Measurements from ENCODE around the gene POLR1A. TPM values are rescaled to one million over a fixed set of nuclear protein-coding genes. Genes with fewer than 3 reads are reported as not detected.

The POLR1A gene
- total RNA-seq, 4 donors from 2014 or later: 11.1 to 17.6 (median 13.3) TPM

GRCh38 chr2:85978883-85979780, 126.6 kb downstream of the POLR1A start:
- 53 to 70% methylated on average over 3 of the region's 3 CpGs for WGBS, 2 donors (ENCODE audit: low coverage in 1 of 2)
- intact Hi-C loops (cut with DNase I; ENCODE audit: low total_unique reads): no loop called here
- TF ChIP-seq EP300 (IDR thresholded peaks at IDR 0.05; ENCODE audit: low read depth) (no peak), POLR2A (IDR thresholded peaks at IDR 0.05) (no peak), CTCF (IDR thresholded peaks at IDR 0.05) (no peak), POLR2AphosphoS5 (IDR thresholded peaks at IDR 0.05) (no peak)
- H3K36me3 ChIP-seq: no peaks in the 10 kb centered on the region
- no peak for DNase-seq
- H3K4me1 ChIP-seq: peaks cover 0 to 5% (median 0%) of the 10 kb centered on the region in 4 donors
- H3K9me3 ChIP-seq: no peaks in the 10 kb centered on the region
- no peak overlapping the region for H3K27ac ChIP-seq
- no peak overlapping the region for H3K4me3 ChIP-seq
- H3K27me3 ChIP-seq: no peaks in the 10 kb centered on the region
- in situ Hi-C loops (cut with MboI; ENCODE audit: low pct_ligation_motif_present in 1 of 4, low pct_unique_long_range_greater_than_20kb in 1 of 4, low sequenced_read_pairs in 3 of 4): no loop called here

GRCh38 chr2:85976106-85976920, 129.4 kb downstream of the POLR1A start:
- WGBS, 2 donors (ENCODE audit: low coverage in 1 of 2): 85 to 100% methylated on average over 2 to 9 of the region's 9 CpGs
- intact Hi-C loops (cut with DNase I; ENCODE audit: low total_unique reads): no loop called here
- H3K9me3 ChIP-seq: no peaks in the 10 kb centered on the region
- H3K36me3 ChIP-seq: no peaks in the 10 kb centered on the region
- H3K4me1 ChIP-seq: peaks cover 0 to 5% (median 0%) of the 10 kb centered on the region in 4 donors
- no peak for DNase-seq
- TF ChIP-seq POLR2AphosphoS5 (IDR thresholded peaks at IDR 0.05): no peak
- no peak for TF ChIP-seq EP300 (IDR thresholded peaks at IDR 0.05; ENCODE audit: low read depth)
- TF ChIP-seq POLR2A (IDR thresholded peaks at IDR 0.05): no peak
- TF ChIP-seq CTCF (IDR thresholded peaks at IDR 0.05): no peak
- no peak overlapping the region for H3K4me3 ChIP-seq
- H3K27me3 ChIP-seq: no peaks in the 10 kb centered on the region
- in situ Hi-C loops (cut with MboI; ENCODE audit: low pct_ligation_motif_present in 1 of 4, low pct_unique_long_range_greater_than_20kb in 1 of 4, low sequenced_read_pairs in 3 of 4): no loop called here
- no peak overlapping the region for H3K27ac ChIP-seq

- Histone ChIP-seq H3K9me3 (no peaks in the 10 kb centered on the region), H3K4me1 (peaks cover 0 to 5% (median 0%) of the 10 kb centered on the region in 4 donors), H3K27ac (no peak overlapping the region), H3K4me3 (no peak overlapping the region), H3K27me3 (no peaks in the 10 kb centered on the region), H3K36me3 (no peaks in the 10 kb centered on the region)
- 72% methylated on average over 4 of the region's 4 CpGs; no CpG with 5 or more reads in 1 of the 2 donors for WGBS, 2 donors (ENCODE audit: low coverage in 1 of 2)
- no peak for DNase-seq
- intact Hi-C loops (cut with DNase I; ENCODE audit: low total_unique reads) (no loop called here), in situ Hi-C loops (cut with MboI; ENCODE audit: low pct_ligation_motif_present in 1 of 4, low pct_unique_long_range_greater_than_20kb in 1 of 4, low sequenced_read_pairs in 3 of 4) (no loop called here)
- TF ChIP-seq EP300 (IDR thresholded peaks at IDR 0.05; ENCODE audit: low read depth) (no peak), CTCF (IDR thresholded peaks at IDR 0.05) (no peak), POLR2AphosphoS5 (IDR thresholded peaks at IDR 0.05) (no peak), POLR2A (IDR thresholded peaks at IDR 0.05) (no peak)
These were observed 130.1 kb downstream of the POLR1A start for GRCh38 chr2:85975581-85975980.

- no peak overlapping the region for H3K27ac ChIP-seq
- no peaks in the 10 kb centered on the region for H3K36me3 ChIP-seq
- H3K4me1 ChIP-seq: peaks cover 0 to 5% (median 0%) of the 10 kb centered on the region in 4 donors
- intact Hi-C loops (cut with DNase I; ENCODE audit: low total_unique reads): no loop called here
- no peaks in the 10 kb centered on the region for H3K27me3 ChIP-seq
- no peak overlapping the region for H3K4me3 ChIP-seq
- no peak for TF ChIP-seq CTCF (IDR thresholded peaks at IDR 0.05)
- TF ChIP-seq POLR2A (IDR thresholded peaks at IDR 0.05): no peak
- TF ChIP-seq EP300 (IDR thresholded peaks at IDR 0.05; ENCODE audit: low read depth): no peak
- no peak for TF ChIP-seq POLR2AphosphoS5 (IDR thresholded peaks at IDR 0.05)
- no peaks in the 10 kb centered on the region for H3K9me3 ChIP-seq
- no peak for DNase-seq
- 76% methylated on average over 1 of the region's 1 CpG; no CpG with 5 or more reads in 1 of the 2 donors for WGBS, 2 donors (ENCODE audit: low coverage in 1 of 2)
- in situ Hi-C loops (cut with MboI; ENCODE audit: low pct_ligation_motif_present in 1 of 4, low pct_unique_long_range_greater_than_20kb in 1 of 4, low sequenced_read_pairs in 3 of 4): no loop called here
These were observed 131.3 kb downstream of the POLR1A start for GRCh38 chr2:85974390-85974789.
